Measurements from ENCODE around the gene PHOSPHO1. TPM values are rescaled to one million over a fixed set of nuclear protein-coding genes. Genes with fewer than 3 reads are reported as not detected.

PHOSPHO1 gene
- total and polyA plus RNA-seq, 2 donors (not counting 1 experiment from before 2014, with no cell fraction given): 0.14 to 0.17 TPM

DNA sequence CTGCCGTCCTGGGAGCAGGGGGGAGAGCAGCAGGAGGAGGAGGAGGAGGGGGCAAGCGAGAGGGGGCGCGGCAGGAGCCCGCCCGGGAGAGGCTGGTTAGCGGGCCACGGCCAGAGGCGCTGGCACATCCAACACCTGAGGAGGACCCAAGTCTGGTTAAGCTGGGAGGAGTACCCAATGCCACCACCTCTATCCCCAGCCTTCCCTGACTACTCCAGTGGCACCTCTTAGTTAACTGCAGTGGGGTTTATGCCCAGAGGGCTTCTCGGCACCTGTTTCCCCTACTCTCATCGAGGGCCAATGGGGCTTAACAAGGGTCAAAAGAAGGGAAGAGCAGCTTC is 5.6 kb downstream of the PHOSPHO1 start:
- no peak overlapping the region for H2AFZ ChIP-seq (ENCODE audit: low read length)

GRCh38 chr17:49224198-49224996 is 6.2 kb downstream of the PHOSPHO1 start:
- no peak overlapping the region for H2AFZ ChIP-seq (ENCODE audit: low read length)
- H3K27ac ChIP-seq (ENCODE audit: insufficient read depth, low read length): no peak overlapping the region
- no peaks in the 10 kb centered on the region for H3K9me3 ChIP-seq (ENCODE audit: control insufficient read depth, insufficient read depth, low read depth, low read length)
- no peak for DNase-seq (ENCODE audit: low read depth in 2 of 2)
- TF ChIP-seq, protein P1, sequence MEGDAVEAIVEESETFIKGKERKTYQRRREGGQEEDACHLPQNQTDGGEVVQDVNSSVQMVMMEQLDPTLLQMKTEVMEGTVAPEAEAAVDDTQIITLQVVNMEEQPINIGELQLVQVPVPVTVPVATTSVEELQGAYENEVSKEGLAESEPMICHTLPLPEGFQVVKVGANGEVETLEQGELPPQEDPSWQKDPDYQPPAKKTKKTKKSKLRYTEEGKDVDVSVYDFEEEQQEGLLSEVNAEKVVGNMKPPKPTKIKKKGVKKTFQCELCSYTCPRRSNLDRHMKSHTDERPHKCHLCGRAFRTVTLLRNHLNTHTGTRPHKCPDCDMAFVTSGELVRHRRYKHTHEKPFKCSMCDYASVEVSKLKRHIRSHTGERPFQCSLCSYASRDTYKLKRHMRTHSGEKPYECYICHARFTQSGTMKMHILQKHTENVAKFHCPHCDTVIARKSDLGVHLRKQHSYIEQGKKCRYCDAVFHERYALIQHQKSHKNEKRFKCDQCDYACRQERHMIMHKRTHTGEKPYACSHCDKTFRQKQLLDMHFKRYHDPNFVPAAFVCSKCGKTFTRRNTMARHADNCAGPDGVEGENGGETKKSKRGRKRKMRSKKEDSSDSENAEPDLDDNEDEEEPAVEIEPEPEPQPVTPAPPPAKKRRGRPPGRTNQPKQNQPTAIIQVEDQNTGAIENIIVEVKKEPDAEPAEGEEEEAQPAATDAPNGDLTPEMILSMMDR (conservative IDR thresholded peaks at IDR 0.05 in 1 of 2, IDR thresholded peaks at IDR 0.05 in 1 of 2; ENCODE audit: low read depth in 1 of 2, low read length in 2 of 2): no peak
- peak; percentile 78 for TF ChIP-seq EZH2 (IDR thresholded peaks at IDR 0.05; ENCODE audit: low read length, missing control alignments)
- H3K4me3 ChIP-seq (replicated peaks in 1 of 4; ENCODE audit: control extremely low read depth in 1 of 4, insufficient read depth in 1 of 4, low read depth in 3 of 4, low read length in 4 of 4): no peak overlapping the region
- H3K79me2 ChIP-seq (ENCODE audit: control insufficient read depth, insufficient read depth, low read length): no peaks in the 10 kb centered on the region
- H4K20me1 ChIP-seq (ENCODE audit: control insufficient read depth, extremely low read depth, insufficient read depth, low read length): no peaks in the 10 kb centered on the region
- no peak overlapping the region for H3K4me2 ChIP-seq (ENCODE audit: extremely low read depth, insufficient read depth, low read length)
- no peak overlapping the region for H3K9ac ChIP-seq (ENCODE audit: insufficient read depth, low read length)
- H3K27me3 ChIP-seq (ENCODE audit: control insufficient read depth, insufficient read depth, low read length): peaks cover 44% of the 10 kb centered on the region
- no peaks in the 10 kb centered on the region for H3K36me3 ChIP-seq (ENCODE audit: control insufficient read depth, insufficient read depth, low read length)
- H3K4me1 ChIP-seq (ENCODE audit: control insufficient read depth, extremely low read depth, insufficient read depth, low read length): no peaks in the 10 kb centered on the region

More for the DNA sequence above, 5.6 kb downstream of the PHOSPHO1 start:
- Histone ChIP-seq H3K4me2 (ENCODE audit: extremely low read depth, insufficient read depth, low read length) (no peak overlapping the region), H3K27ac (ENCODE audit: insufficient read depth, low read length) (no peak overlapping the region), H3K9ac (ENCODE audit: insufficient read depth, low read length) (no peak overlapping the region), H3K79me2 (ENCODE audit: control insufficient read depth, insufficient read depth, low read length) (no peaks in the 10 kb centered on the region), H3K4me3 (replicated peaks in 1 of 4; ENCODE audit: control extremely low read depth in 1 of 4, insufficient read depth in 1 of 4, low read depth in 3 of 4, low read length in 4 of 4) (no peak overlapping the region), H3K27me3 (ENCODE audit: control insufficient read depth, insufficient read depth, low read length) (peaks cover 47% of the 10 kb centered on the region), H3K4me1 (ENCODE audit: control insufficient read depth, extremely low read depth, insufficient read depth, low read length) (no peaks in the 10 kb centered on the region), H4K20me1 (ENCODE audit: control insufficient read depth, extremely low read depth, insufficient read depth, low read length) (no peaks in the 10 kb centered on the region), H3K36me3 (ENCODE audit: control insufficient read depth, insufficient read depth, low read length) (no peaks in the 10 kb centered on the region), H3K9me3 (ENCODE audit: control insufficient read depth, insufficient read depth, low read depth, low read length) (no peaks in the 10 kb centered on the region)
- TF ChIP-seq, protein P1 (conservative IDR thresholded peaks at IDR 0.05 in 1 of 2, IDR thresholded peaks at IDR 0.05 in 1 of 2; ENCODE audit: low read depth in 1 of 2, low read length in 2 of 2): no peak
- TF ChIP-seq EZH2 (IDR thresholded peaks at IDR 0.05; ENCODE audit: low read length, missing control alignments): no peak
- DNase-seq (ENCODE audit: low read depth in 2 of 2): no peak

DNA sequence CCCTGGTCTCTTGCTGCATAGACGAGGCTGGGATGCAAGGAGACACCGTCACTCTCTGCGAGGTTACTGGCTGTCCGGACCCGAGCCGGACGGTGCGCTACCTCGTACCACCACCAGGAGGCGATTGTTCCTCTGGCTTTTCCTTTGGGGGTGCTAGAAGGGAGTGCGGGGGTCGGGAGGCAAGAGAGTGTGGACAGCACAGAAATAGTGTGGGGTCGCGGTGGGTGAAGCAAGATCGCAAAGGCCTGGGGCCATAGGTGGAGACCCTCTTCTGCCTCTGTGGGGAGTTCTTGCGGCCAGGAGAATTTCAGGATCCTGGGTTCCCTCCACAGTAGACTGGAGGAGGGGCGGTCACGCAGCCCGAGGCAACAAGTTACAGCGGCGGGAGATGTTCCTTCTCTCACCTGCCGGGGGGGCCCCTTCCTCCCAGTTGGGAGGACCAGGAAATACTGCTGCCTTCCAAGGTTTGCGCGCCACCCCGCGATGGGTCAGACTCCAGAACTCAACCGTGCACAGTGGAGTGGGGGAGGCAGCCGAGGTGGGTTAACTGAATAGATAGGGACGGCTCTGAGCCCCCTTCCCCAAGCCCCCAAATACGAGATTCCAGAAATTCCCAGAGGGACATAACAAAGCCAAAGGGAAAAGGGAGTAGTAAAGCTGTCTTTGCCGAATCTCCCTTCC is 6.9 kb downstream of the PHOSPHO1 start:
- H3K4me3 ChIP-seq (replicated peaks in 1 of 4; ENCODE audit: control extremely low read depth in 1 of 4, insufficient read depth in 1 of 4, low read depth in 3 of 4, low read length in 4 of 4): no peak overlapping the region
- H3K9ac ChIP-seq (ENCODE audit: insufficient read depth, low read length): no peak overlapping the region
- H3K27me3 ChIP-seq (ENCODE audit: control insufficient read depth, insufficient read depth, low read length): peaks cover 41% of the 10 kb centered on the region
- DNase-seq (ENCODE audit: low read depth in 2 of 2): no peak
- no peaks in the 10 kb centered on the region for H3K79me2 ChIP-seq (ENCODE audit: control insufficient read depth, insufficient read depth, low read length)
- no peak overlapping the region for H3K27ac ChIP-seq (ENCODE audit: insufficient read depth, low read length)
- H3K4me2 ChIP-seq (ENCODE audit: extremely low read depth, insufficient read depth, low read length): no peak overlapping the region
- no peaks in the 10 kb centered on the region for H3K36me3 ChIP-seq (ENCODE audit: control insufficient read depth, insufficient read depth, low read length)
- TF ChIP-seq, protein P1 (conservative IDR thresholded peaks at IDR 0.05 in 1 of 2, IDR thresholded peaks at IDR 0.05 in 1 of 2; ENCODE audit: low read depth in 1 of 2, low read length in 2 of 2): peak; percentile 89 to 94
- peak; percentile 69 for TF ChIP-seq EZH2 (IDR thresholded peaks at IDR 0.05; ENCODE audit: low read length, missing control alignments)
- no peaks in the 10 kb centered on the region for H3K4me1 ChIP-seq (ENCODE audit: control insufficient read depth, extremely low read depth, insufficient read depth, low read length)
- no peaks in the 10 kb centered on the region for H4K20me1 ChIP-seq (ENCODE audit: control insufficient read depth, extremely low read depth, insufficient read depth, low read length)
- no peak overlapping the region for H2AFZ ChIP-seq (ENCODE audit: low read length)
- H3K9me3 ChIP-seq (ENCODE audit: control insufficient read depth, insufficient read depth, low read depth, low read length): no peaks in the 10 kb centered on the region

Data from fibroblast of lung (primary cell).